Hepatocyte (in vitro differentiated cells): Measurements from ENCODE around the gene IMMP2L.
"Not testable (repeated sequence)": the region's sequence is repeated elsewhere in the genome, so short reads cannot be mapped to it uniquely, and the experiment has no call there.

ENCODE experiments used
- EZH2 ChIP-seq: fragments of 200-600 bp; sonication (generic); IDR thresholded peaks from 2 replicates; pipeline ENCODE4 v1.6.1; 2016; ENCODE audit warnings: antibody characterized with exemption, mild to moderate bottlenecking, borderline replicate concordance
- EZH2phosphoT487 ChIP-seq: fragments of 200-600 bp; sonication (generic); IDR thresholded peaks from one replicate; pipeline ENCODE4 v1.6.1; 2018; ENCODE audit warnings: antibody characterized with exemption, mild to moderate bottlenecking, low read depth, moderate library complexity; ENCODE audit not compliant: unreplicated experiment, severe bottlenecking
- TF ChIP-seq, protein P1 (sequence below): fragments of 200-600 bp; sonication (generic); IDR thresholded peaks from 2 replicates; pipeline ENCODE4 v1.5.1; 2016; ENCODE audit warnings: antibody characterized with exemption, mild to moderate bottlenecking; ENCODE audit not compliant: poor library complexity

DNA sequence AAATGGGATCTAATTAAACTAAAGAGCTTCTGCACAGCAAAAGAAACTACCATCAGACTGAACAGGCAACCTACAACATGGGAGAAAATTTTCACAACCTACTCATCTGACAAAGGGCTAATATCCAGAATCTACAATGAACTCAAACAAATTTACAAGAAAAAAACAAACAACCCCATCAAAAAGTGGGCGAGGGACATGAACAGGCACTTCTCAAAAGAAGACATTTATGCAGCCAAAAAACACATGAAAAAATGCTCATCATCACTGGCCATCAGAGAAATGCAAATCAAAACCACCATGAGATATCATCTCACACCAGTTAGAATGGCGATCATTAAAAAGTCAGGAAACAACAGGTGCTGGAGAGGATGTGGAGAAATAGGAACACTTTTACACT, 111.6 kb downstream of the IMMP2L start:
- TF ChIP-seq, protein P1, sequence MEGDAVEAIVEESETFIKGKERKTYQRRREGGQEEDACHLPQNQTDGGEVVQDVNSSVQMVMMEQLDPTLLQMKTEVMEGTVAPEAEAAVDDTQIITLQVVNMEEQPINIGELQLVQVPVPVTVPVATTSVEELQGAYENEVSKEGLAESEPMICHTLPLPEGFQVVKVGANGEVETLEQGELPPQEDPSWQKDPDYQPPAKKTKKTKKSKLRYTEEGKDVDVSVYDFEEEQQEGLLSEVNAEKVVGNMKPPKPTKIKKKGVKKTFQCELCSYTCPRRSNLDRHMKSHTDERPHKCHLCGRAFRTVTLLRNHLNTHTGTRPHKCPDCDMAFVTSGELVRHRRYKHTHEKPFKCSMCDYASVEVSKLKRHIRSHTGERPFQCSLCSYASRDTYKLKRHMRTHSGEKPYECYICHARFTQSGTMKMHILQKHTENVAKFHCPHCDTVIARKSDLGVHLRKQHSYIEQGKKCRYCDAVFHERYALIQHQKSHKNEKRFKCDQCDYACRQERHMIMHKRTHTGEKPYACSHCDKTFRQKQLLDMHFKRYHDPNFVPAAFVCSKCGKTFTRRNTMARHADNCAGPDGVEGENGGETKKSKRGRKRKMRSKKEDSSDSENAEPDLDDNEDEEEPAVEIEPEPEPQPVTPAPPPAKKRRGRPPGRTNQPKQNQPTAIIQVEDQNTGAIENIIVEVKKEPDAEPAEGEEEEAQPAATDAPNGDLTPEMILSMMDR: not testable (repeated sequence)
- TF ChIP-seq EZH2phosphoT487, EZH2: not testable (repeated sequence)
